ENCODE results near the gene TRH. TPM values are rescaled to one million over a fixed set of nuclear protein-coding genes. Genes with fewer than 3 reads are reported as not detected.

TRH gene
- total and polyA plus RNA-seq, 10 donors, result 0.06 to 0.22 (median 0.17) TPM; not detected in 7

- DNase-seq, result peak; percentile 47
- 74 to 90% (median 86%) methylated on average over 6 of the region's 6 CpGs for WGBS, 5 donors
- intact Hi-C loops (cut with DNase I; ENCODE audit: low total_unique reads), result no loop called here
- no peaks in the 10 kb centered on the region for H3K9me3 ChIP-seq
- no peaks in the 10 kb centered on the region for H3K36me3 ChIP-seq
- no peak overlapping the region for H3K27ac ChIP-seq
- no peak overlapping the region for H3K4me3 ChIP-seq
- peaks cover 0 to 23% (median 6%) of the 10 kb centered on the region in 6 donors for H3K4me1 ChIP-seq
- H3K27me3 ChIP-seq (replicated peaks in 1 of 7), result peaks cover 0 to 4% (median 0%) of the 10 kb centered on the region in 7 donors
- TF ChIP-seq POLR2A (IDR thresholded peaks at IDR 0.05), result no peak
- TF ChIP-seq CTCF (IDR thresholded peaks at IDR 0.05 in 8 of 11, conservative IDR thresholded peaks at IDR 0.05 in 3 of 11), result no peak
- no peak for TF ChIP-seq POLR2AphosphoS5 (IDR thresholded peaks at IDR 0.05)
Measured at GRCh38 chr3:129952556-129953355, 21.8 kb upstream of the TRH start.

- no peak overlapping the region for H3K4me3 ChIP-seq
- intact Hi-C loops (cut with DNase I; ENCODE audit: low total_unique reads), result no loop called here
- no peaks in the 10 kb centered on the region for H3K9me3 ChIP-seq
- H3K27ac ChIP-seq, result no peak overlapping the region
- no peaks in the 10 kb centered on the region for H3K36me3 ChIP-seq
- DNase-seq, result no peak
- peaks cover 0 to 23% (median 6%) of the 10 kb centered on the region in 6 donors for H3K4me1 ChIP-seq
- no peaks in the 10 kb centered on the region for H3K27me3 ChIP-seq (replicated peaks in 1 of 7)
- WGBS, 5 donors, result 35 to 64% (median 54%) methylated on average over 5 of the region's 5 CpGs
- no peak for TF ChIP-seq POLR2AphosphoS5 (IDR thresholded peaks at IDR 0.05)
- no peak for TF ChIP-seq POLR2A (IDR thresholded peaks at IDR 0.05)
- no peak for TF ChIP-seq CTCF (IDR thresholded peaks at IDR 0.05 in 8 of 11, conservative IDR thresholded peaks at IDR 0.05 in 3 of 11)
Measured at GRCh38 chr3:129953621-129954020, 20.9 kb upstream of the TRH start.

DNA sequence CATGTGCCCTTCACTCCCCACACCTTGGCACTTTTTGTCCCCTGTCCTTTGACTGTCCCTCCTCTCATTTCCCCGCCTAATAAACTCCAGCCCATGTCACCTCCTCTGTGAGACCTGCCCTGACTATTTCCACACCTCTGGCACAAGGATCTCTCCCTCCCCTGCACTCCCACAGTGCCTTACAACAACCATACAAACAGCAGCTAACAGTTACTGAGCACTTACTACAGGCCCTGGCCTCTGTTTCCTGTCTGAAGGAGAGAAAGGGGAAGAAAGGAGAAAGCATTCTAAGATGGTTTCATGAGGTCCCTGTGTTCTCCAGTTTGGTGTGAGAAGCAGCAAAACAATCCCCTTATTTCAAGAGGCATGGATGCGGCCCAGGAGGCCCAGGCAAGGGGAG is 20.0 kb upstream of the TRH start:
- Histone ChIP-seq H3K27ac (no peak overlapping the region), H3K36me3 (no peaks in the 10 kb centered on the region), H3K27me3 (replicated peaks in 1 of 7) (no peaks in the 10 kb centered on the region), H3K4me1 (peaks cover 0 to 23% (median 6%) of the 10 kb centered on the region in 6 donors), H3K9me3 (no peaks in the 10 kb centered on the region), H3K4me3 (no peak overlapping the region)
- 36 to 73% (median 53%) methylated on average over 2 of the region's 2 CpGs for WGBS, 5 donors
- DNase-seq, result no peak
- TF ChIP-seq POLR2A (IDR thresholded peaks at IDR 0.05) (no peak), CTCF (IDR thresholded peaks at IDR 0.05 in 8 of 11, conservative IDR thresholded peaks at IDR 0.05 in 3 of 11) (no peak), POLR2AphosphoS5 (IDR thresholded peaks at IDR 0.05) (no peak)
- intact Hi-C loops (cut with DNase I; ENCODE audit: low total_unique reads), result no loop called here

DNA sequence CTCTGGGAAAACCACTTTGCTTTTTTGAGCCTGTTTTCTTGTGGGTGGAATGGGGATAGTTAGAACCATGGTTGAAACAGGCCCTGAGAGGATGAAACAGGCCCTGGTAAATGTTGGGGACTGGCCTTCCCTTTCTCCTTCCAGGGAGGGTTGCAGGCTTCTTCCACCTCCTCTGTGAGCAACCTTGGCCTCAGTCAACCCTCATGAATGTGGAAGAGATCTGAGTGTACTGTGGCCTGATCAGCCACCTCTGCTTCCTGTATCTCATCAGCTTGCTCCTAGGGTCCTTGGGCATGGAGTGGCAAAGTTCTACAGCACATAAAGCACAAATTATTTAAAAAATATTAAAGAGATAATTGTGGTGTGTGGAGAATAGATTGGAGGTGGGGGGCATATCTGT is 17.6 kb upstream of the TRH start:
- Histone ChIP-seq H3K4me3 (no peak overlapping the region), H3K9me3 (no peaks in the 10 kb centered on the region), H3K27me3 (replicated peaks in 1 of 7) (no peaks in the 10 kb centered on the region), H3K4me1 (peaks cover 0 to 9% (median 0%) of the 10 kb centered on the region in 6 donors), H3K27ac (no peak overlapping the region), H3K36me3 (no peaks in the 10 kb centered on the region)
- DNase-seq, result no peak
- no peak for TF ChIP-seq POLR2AphosphoS5 (IDR thresholded peaks at IDR 0.05)
- TF ChIP-seq POLR2A (IDR thresholded peaks at IDR 0.05), result no peak
- no peak for TF ChIP-seq CTCF (IDR thresholded peaks at IDR 0.05 in 8 of 11, conservative IDR thresholded peaks at IDR 0.05 in 3 of 11)
- intact Hi-C loops (cut with DNase I; ENCODE audit: low total_unique reads), result no loop called here

Measured in spleen (tissue), 11 donors.